Measurements from ENCODE around the gene ARHGAP26. TPM values are rescaled to one million over a fixed set of nuclear protein-coding genes. Genes with fewer than 3 reads are reported as not detected.

ARHGAP26 gene
- total and polyA plus RNA-seq, 2 donors (not counting 1 experiment from before 2014, with no cell fraction given), result 4.1 to 6.8 TPM

DNA sequence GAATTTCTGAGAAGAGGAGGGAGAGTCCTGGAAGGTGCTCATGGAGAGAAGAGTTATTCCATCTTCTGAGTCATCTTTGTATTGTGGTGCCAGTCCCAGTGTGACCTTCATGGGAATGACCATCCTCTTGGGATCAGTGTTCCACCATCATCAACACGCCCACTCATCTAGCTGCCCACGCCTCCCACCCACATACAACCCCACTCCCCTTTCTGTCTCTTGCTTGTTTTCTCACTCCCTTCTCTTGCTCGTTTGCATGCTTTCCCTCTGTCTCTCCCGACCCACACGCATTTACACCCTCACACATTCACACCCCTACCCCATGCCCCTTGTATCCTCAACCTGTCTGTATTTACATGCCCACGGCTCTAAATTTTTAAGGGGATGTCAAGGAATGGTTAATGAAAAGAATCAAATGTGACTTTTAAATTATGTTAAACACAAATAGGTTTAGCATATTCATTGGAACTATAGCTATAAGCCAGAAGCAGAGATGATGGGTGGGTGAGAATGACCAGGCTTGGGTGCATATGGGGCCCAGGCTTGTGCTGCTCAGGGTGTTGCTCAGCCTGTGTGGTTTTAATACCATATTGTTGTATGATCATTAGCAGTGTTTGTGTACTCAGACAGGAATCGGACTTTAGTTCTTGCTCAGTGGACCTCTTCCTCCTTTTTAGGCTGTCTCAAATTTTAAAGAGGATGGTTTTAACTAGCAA lies 160.4 kb downstream of the ARHGAP26 start:
- no peak for TF ChIP-seq EZH2 (IDR thresholded peaks at IDR 0.05; ENCODE audit: low read length, missing control alignments)
- TF ChIP-seq, protein P1, sequence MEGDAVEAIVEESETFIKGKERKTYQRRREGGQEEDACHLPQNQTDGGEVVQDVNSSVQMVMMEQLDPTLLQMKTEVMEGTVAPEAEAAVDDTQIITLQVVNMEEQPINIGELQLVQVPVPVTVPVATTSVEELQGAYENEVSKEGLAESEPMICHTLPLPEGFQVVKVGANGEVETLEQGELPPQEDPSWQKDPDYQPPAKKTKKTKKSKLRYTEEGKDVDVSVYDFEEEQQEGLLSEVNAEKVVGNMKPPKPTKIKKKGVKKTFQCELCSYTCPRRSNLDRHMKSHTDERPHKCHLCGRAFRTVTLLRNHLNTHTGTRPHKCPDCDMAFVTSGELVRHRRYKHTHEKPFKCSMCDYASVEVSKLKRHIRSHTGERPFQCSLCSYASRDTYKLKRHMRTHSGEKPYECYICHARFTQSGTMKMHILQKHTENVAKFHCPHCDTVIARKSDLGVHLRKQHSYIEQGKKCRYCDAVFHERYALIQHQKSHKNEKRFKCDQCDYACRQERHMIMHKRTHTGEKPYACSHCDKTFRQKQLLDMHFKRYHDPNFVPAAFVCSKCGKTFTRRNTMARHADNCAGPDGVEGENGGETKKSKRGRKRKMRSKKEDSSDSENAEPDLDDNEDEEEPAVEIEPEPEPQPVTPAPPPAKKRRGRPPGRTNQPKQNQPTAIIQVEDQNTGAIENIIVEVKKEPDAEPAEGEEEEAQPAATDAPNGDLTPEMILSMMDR (conservative IDR thresholded peaks at IDR 0.05 in 1 of 2, IDR thresholded peaks at IDR 0.05 in 1 of 2; ENCODE audit: low read depth in 1 of 2, low read length in 2 of 2), result no peak

DNA sequence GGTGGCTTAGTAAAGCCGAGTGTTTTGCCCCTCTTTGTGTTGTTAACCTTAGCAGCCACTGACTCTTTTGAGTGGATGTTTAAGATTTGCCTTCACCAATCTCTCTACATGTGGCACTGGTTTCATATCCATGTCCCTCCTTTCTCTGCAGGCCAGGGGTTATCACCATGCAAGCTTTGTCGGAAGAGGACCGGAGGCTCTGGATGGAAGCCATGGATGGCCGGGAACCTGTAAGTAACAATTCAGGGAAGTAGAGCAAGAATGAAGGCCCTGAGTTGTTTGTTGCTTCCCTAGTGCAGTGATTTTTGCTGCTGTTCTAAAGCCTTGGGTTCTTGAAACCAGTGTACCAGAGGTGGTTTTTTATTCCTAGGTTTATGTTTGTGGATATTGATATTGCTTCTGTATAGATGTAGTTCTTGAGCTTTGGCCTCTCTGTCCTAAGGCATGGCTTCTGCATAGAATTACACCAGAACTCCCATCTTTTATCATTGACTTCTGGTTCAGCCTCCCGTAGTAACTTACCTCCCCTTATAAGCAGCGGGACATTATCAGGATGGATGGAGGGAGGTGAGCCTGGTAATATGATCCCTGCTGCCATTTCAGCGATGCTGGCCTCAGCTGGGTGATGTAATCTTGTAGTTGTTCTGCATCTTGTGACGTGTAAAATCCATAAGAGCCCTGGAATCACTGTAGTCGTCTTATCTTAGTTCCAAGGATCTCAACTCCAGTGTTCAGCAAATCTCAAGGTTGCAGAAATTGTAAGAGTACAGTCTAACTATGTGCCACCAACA lies 161.9 kb downstream of the ARHGAP26 start:
- H3K36me3 ChIP-seq (ENCODE audit: control insufficient read depth, insufficient read depth, low read length), result no peaks in the 10 kb centered on the region
- DNase-seq (ENCODE audit: low read depth in 2 of 2), result no peak
- no peak overlapping the region for H3K4me2 ChIP-seq (ENCODE audit: extremely low read depth, insufficient read depth, low read length)
- no peaks in the 10 kb centered on the region for H3K79me2 ChIP-seq (ENCODE audit: control insufficient read depth, insufficient read depth, low read length)
- no peaks in the 10 kb centered on the region for H3K27me3 ChIP-seq (ENCODE audit: control insufficient read depth, insufficient read depth, low read length)
- no peak overlapping the region for H3K9ac ChIP-seq (ENCODE audit: insufficient read depth, low read length)
- H4K20me1 ChIP-seq (ENCODE audit: control insufficient read depth, extremely low read depth, insufficient read depth, low read length), result no peaks in the 10 kb centered on the region
- no peak overlapping the region for H2AFZ ChIP-seq (ENCODE audit: low read length)
- no peaks in the 10 kb centered on the region for H3K4me1 ChIP-seq (ENCODE audit: control insufficient read depth, extremely low read depth, insufficient read depth, low read length)
- H3K9me3 ChIP-seq (ENCODE audit: control insufficient read depth, insufficient read depth, low read depth, low read length), result no peaks in the 10 kb centered on the region
- TF ChIP-seq, protein P1 (conservative IDR thresholded peaks at IDR 0.05 in 1 of 2, IDR thresholded peaks at IDR 0.05 in 1 of 2; ENCODE audit: low read depth in 1 of 2, low read length in 2 of 2), result no peak
- TF ChIP-seq EZH2 (IDR thresholded peaks at IDR 0.05; ENCODE audit: low read length, missing control alignments), result no peak
- H3K4me3 ChIP-seq (replicated peaks in 1 of 4; ENCODE audit: control extremely low read depth in 1 of 4, insufficient read depth in 1 of 4, low read depth in 3 of 4, low read length in 4 of 4), result no peak overlapping the region
- H3K27ac ChIP-seq (ENCODE audit: insufficient read depth, low read length), result no peak overlapping the region

More for the DNA sequence above, 160.4 kb downstream of the ARHGAP26 start:
- H3K9me3 ChIP-seq (ENCODE audit: control insufficient read depth, insufficient read depth, low read depth, low read length), result no peaks in the 10 kb centered on the region
- H3K4me2 ChIP-seq (ENCODE audit: extremely low read depth, insufficient read depth, low read length), result no peak overlapping the region
- no peak overlapping the region for H3K9ac ChIP-seq (ENCODE audit: insufficient read depth, low read length)
- H3K36me3 ChIP-seq (ENCODE audit: control insufficient read depth, insufficient read depth, low read length), result no peaks in the 10 kb centered on the region
- H3K79me2 ChIP-seq (ENCODE audit: control insufficient read depth, insufficient read depth, low read length), result no peaks in the 10 kb centered on the region
- no peak overlapping the region for H3K27ac ChIP-seq (ENCODE audit: insufficient read depth, low read length)
- no peaks in the 10 kb centered on the region for H3K27me3 ChIP-seq (ENCODE audit: control insufficient read depth, insufficient read depth, low read length)
- H4K20me1 ChIP-seq (ENCODE audit: control insufficient read depth, extremely low read depth, insufficient read depth, low read length), result no peaks in the 10 kb centered on the region
- H3K4me3 ChIP-seq (replicated peaks in 1 of 4; ENCODE audit: control extremely low read depth in 1 of 4, insufficient read depth in 1 of 4, low read depth in 3 of 4, low read length in 4 of 4), result no peak overlapping the region
- H2AFZ ChIP-seq (ENCODE audit: low read length), result no peak overlapping the region
- no peaks in the 10 kb centered on the region for H3K4me1 ChIP-seq (ENCODE audit: control insufficient read depth, extremely low read depth, insufficient read depth, low read length)
- DNase-seq (ENCODE audit: low read depth in 2 of 2), result no peak

DNA sequence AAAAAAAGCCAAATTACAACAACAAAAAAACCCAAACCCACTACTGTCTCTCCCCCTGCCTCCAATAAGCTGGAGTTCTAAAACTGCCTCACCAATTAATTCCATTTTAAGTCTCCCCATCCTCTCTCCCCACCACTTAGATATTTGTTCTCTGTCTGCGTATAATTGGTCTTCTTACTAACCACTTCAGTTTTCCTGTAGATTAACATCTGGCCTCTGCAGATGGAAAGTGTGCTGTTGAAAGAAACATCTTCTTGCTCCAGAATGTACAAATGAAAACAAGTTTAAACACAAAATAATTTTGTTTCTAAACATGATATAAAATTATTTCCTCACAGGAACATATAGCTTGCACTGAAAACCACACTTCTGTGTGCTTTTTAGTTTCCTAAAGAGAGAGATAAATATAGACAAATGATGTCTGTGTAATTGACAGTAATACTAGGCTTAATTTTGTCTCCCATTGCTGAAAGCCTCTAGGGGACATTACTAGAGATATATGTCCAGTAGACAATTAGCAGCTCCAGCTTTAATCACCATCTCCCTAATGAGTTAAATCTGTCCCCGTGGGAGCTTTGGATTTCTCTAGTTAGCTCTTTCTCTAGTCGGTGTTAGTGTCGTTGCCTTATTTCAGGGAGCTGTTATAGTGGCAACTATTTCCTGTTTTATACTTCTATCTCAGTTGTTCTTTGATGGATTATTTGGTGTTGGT lies 164.0 kb downstream of the ARHGAP26 start:
- no peaks in the 10 kb centered on the region for H3K36me3 ChIP-seq (ENCODE audit: control insufficient read depth, insufficient read depth, low read length)
- no peak overlapping the region for H3K9ac ChIP-seq (ENCODE audit: insufficient read depth, low read length)
- no peak overlapping the region for H3K4me2 ChIP-seq (ENCODE audit: extremely low read depth, insufficient read depth, low read length)
- H3K27ac ChIP-seq (ENCODE audit: insufficient read depth, low read length), result no peak overlapping the region
- no peaks in the 10 kb centered on the region for H4K20me1 ChIP-seq (ENCODE audit: control insufficient read depth, extremely low read depth, insufficient read depth, low read length)
- no peaks in the 10 kb centered on the region for H3K79me2 ChIP-seq (ENCODE audit: control insufficient read depth, insufficient read depth, low read length)
- H3K4me3 ChIP-seq (replicated peaks in 1 of 4; ENCODE audit: control extremely low read depth in 1 of 4, insufficient read depth in 1 of 4, low read depth in 3 of 4, low read length in 4 of 4), result no peak overlapping the region
- no peak for DNase-seq (ENCODE audit: low read depth in 2 of 2)
- no peak overlapping the region for H2AFZ ChIP-seq (ENCODE audit: low read length)
- H3K9me3 ChIP-seq (ENCODE audit: control insufficient read depth, insufficient read depth, low read depth, low read length), result no peaks in the 10 kb centered on the region
- H3K4me1 ChIP-seq (ENCODE audit: control insufficient read depth, extremely low read depth, insufficient read depth, low read length), result no peaks in the 10 kb centered on the region
- no peak for TF ChIP-seq EZH2 (IDR thresholded peaks at IDR 0.05; ENCODE audit: low read length, missing control alignments)
- no peaks in the 10 kb centered on the region for H3K27me3 ChIP-seq (ENCODE audit: control insufficient read depth, insufficient read depth, low read length)
